K562 (cell line): ENCODE data around the gene SNX30. TPM values are rescaled to one million over a fixed set of nuclear protein-coding genes. Genes with fewer than 3 reads are reported as not detected.

Source experiments
- ATAC-seq: fragments of 200-7000 bp; cut with Tn5 transposase; 3 replicates; pipeline ENCODE4 v1.9.1; 2020; ENCODE audit warnings: moderate library complexity
- BruUV-seq: library from RNA; stranded (reverse); fragments of 400-500 nt; replicated peaks from 2 replicates; lab custom pipeline; 2021; lab: Mats Ljungman, UMichigan
- CTCF ChIA-PET: fragments of 300-600 bp; formaldehyde crosslinking; extraction: SDS; loops from one replicate; lab custom pipeline; 2021; ENCODE audit warnings: low intra/inter-chr PET ratio; lab: Yijun Ruan, JAX
- POLR2A ChIA-PET: fragments of 300-600, 350-650 bp; sonication (Branson Sonifier 250); formaldehyde crosslinking; extraction: SDS; loops from one replicate; lab custom pipeline; 2021; ENCODE audit warnings: antibody characterized with exemption, inconsistent platforms; lab: Yijun Ruan, JAX
- DNase-seq, 4 experiments: peaks; one replicate each; pipeline versions ENCODE4 v3.0.0 to v3.0.0-alpha.2; 2011 to 2018; ENCODE audit warnings: low spot score in 3 of 4, mixed read lengths in 3 of 4; ENCODE audit errors: extremely low read depth in 1 of 4
- FAIRE-seq: peaks from 2 replicates; lab custom pipeline; 2011; peaks lifted over from hg19 to GRCh38; lab: Jason Lieb, UNC
- H2AFZ ChIP-seq: 2 replicates; pipeline ENCODE4 v1.6.0; 2011; ENCODE audit warnings: low read depth, low read length, control low read depth, inconsistent platforms
- H3K27ac ChIP-seq: fragments of 200-600 bp; 3 replicates; pipeline ENCODE4 v1.8.0; 2011; ENCODE audit warnings: low read depth, mild to moderate bottlenecking, control low read depth, inconsistent platforms, low read length, moderate library complexity, mixed read lengths; ENCODE audit errors: extremely low read depth
- H3K27me3 ChIP-seq, 2 experiments: fragments of 300-600 bp in 1 of 2; 2 replicates in 1 of 2; 3 replicates in 1 of 2; pipeline versions ENCODE4 v1.6.0 to v1.8.0; 2011; ENCODE audit warnings: inconsistent platforms in 2 of 2, low read length in 2 of 2, mild to moderate bottlenecking in 1 of 2, mixed read lengths in 1 of 2, moderate library complexity in 1 of 2; ENCODE audit not compliant: control insufficient read depth in 2 of 2, insufficient read depth in 2 of 2
- H3K36me3 ChIP-seq: fragments of 300-600 bp; 3 replicates; pipeline ENCODE4 v1.8.0; 2011; ENCODE audit warnings: mild to moderate bottlenecking, low read length, inconsistent platforms; ENCODE audit not compliant: control insufficient read depth, insufficient read depth
- H3K4me1 ChIP-seq, 2 experiments: fragments of 200-600 bp in 1 of 2; replicated peaks in 1 of 2; 2 replicates in 1 of 2; 3 replicates in 1 of 2; pipeline versions ENCODE4 v1.5.1 to v1.8.0; 2011; ENCODE audit warnings: inconsistent platforms in 2 of 2, low read length in 2 of 2, mild to moderate bottlenecking in 1 of 2, mixed read lengths in 1 of 2, moderate library complexity in 1 of 2; ENCODE audit not compliant: control insufficient read depth in 2 of 2, insufficient read depth in 2 of 2
- H3K4me2 ChIP-seq: 2 replicates; pipeline ENCODE4 v1.6.1; 2011; ENCODE audit warnings: low read length, control low read depth, inconsistent platforms, mixed read lengths; ENCODE audit not compliant: insufficient read depth
- H3K4me3 ChIP-seq: fragments of 200-600 bp; sonication (generic), shearing (Covaris generic); 2 replicates; pipeline ENCODE4 v1.5.1; 2016; ENCODE audit warnings: control low read depth, inconsistent platforms
- H3K79me2 ChIP-seq: fragments of 200-600 bp; 3 replicates; pipeline ENCODE4 v1.8.0; 2011; ENCODE audit warnings: low read length, inconsistent platforms; ENCODE audit not compliant: control insufficient read depth, insufficient read depth
- H3K9ac ChIP-seq, 2 experiments: 2 replicates each; pipeline versions ENCODE4 v1.6.0 to v1.6.1; 2011; ENCODE audit warnings: low read depth in 2 of 2, low read length in 2 of 2, control low read depth in 1 of 2, inconsistent platforms in 1 of 2, mild to moderate bottlenecking in 1 of 2, mixed read lengths in 1 of 2; ENCODE audit not compliant: insufficient read depth in 1 of 2
- H3K9me1 ChIP-seq: one replicate; pipeline ENCODE4 v1.6.0; 2011; ENCODE audit warnings: inconsistent platforms, mild to moderate bottlenecking, low read length, moderate library complexity; ENCODE audit not compliant: control insufficient read depth, insufficient read depth
- H3K9me3 ChIP-seq: replicated peaks from 2 replicates; pipeline ENCODE4 v1.5.1; 2011; ENCODE audit warnings: low read depth, low read length, inconsistent platforms; ENCODE audit not compliant: control insufficient read depth, insufficient read depth
- H4K20me1 ChIP-seq: replicated peaks from 2 replicates; pipeline ENCODE4 v1.6.1; 2011; ENCODE audit warnings: low read length, inconsistent platforms, mixed read lengths; ENCODE audit not compliant: control insufficient read depth, insufficient read depth
- NFE2 ChIP-seq: IDR thresholded peaks from 2 replicates; pipeline ENCODE4 v1.6.1; 2014; ENCODE audit warnings: antibody characterized with exemption, low read depth
- ZFX ChIP-seq: sonication (generic); formaldehyde crosslinking; IDR thresholded peaks from 2 replicates; pipeline ENCODE4 v1.8.0; 2022; ENCODE audit warnings: mild to moderate bottlenecking, missing genetic modification reagents, moderate library complexity
- WGBS: fragments of 100-300 bp; shearing (Covaris generic); methylation state at CpG from one replicate; pipeline ENCODE4 v1.1.6; 2016; ENCODE audit warnings: low coverage, mixed read lengths; ENCODE audit not compliant: insufficient coverage; ENCODE audit errors: missing lambda C conversion rate; 5-methylcytosine and 5-hydroxymethylcytosine counted together
- in situ Hi-C: fragments of 300-500 bp; cut with MboI; formaldehyde crosslinking; loops from 4 replicates; pipeline ENCODE4 v1.15.0; 2018; ENCODE audit warnings: inconsistent platforms, mixed read lengths
- intact Hi-C: fragments of 100-400 bp; cut with micrococcal nuclease; formaldehyde crosslinking; loops from 2 replicates; pipeline ENCODE4 v1.14.2; 2022
- polyA plus RNA-seq, 8 experiments: library from polyadenylated mRNA; depleted of rRNA in 4 of 8; stranded (reverse) in 5 of 8; unstranded in 3 of 8; fragments of >200 nt; fragmentation: Nextera tagmentation in 2 of 8; fragmentation: Illumina TruSeq in 1 of 8; extraction: Ambion mirVana in 2 of 8; extraction: Trizol in 1 of 8; gene quantifications; 2 replicates each; pipeline versions ENCODE4 v1.2.1 to v1.2.3, GENCODE V29; 2011 to 2014; ENCODE audit warnings: inconsistent platforms in 1 of 8, missing spikeins in 1 of 8
- total RNA-seq, 7 experiments: library from RNA; depleted of rRNA in 6 of 7; stranded (reverse); fragments of >200 nt in 6 of 7; fragmentation: Illumina TruSeq in 2 of 7; extraction: Trizol in 2 of 7; gene quantifications; 2 replicates each; pipeline versions ENCODE4 v1.2.1 to v1.2.3, GENCODE V29; 2011 to 2021; ENCODE audit warnings: low replicate concordance in 1 of 7
- TF ChIP-seq, protein P1 (sequence below): fragments of 450-650 bp; IDR thresholded peaks from 2 replicates; pipeline ENCODE4 v1.6.1; 2018; ENCODE audit not compliant: partially characterized antibody

Gene SNX30
- total and polyA plus RNA-seq, 9 of the 15 experiments (the other 6 are each of a cell fraction or from before 2014, with no cell fraction given) = 0.76 to 5.9 (median 3.3) TPM

DNA sequence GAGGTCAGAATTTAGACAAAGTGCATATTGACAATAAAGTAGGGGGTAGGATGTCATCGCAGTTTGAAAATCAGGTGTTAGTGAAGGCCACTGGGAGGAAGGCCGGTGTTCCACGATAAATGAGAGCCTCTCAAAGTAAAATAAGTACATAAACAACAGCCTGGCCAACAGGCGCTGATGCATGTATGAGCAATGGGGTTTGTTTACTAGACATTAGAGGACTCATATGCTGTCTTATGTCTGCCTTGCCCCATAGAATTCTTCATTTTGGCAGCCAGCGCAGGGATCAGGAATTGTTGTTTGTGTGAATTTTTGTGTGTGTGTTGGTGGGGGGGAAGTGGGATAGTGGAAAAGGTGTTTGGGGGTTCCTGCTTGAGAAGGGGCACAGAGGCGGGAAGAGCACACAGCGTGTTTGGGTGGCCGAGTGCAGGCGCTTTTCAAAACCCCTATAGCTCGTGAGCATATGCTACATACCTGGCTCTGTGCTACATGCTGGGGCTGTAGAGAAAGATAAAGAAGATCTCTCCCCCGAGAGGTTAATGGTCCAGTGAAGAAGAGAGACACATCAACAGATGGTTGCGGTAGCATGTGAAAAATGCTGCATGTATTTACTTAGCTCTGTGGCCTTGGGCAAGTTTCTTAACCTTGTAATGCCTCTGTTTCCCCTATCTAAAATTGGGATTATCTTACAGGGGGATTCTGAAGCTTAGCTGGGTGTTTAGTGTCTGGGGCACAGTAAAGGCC lies 11.5 kb downstream of the SNX30 start:
- Histone ChIP-seq H3K9me1 (no peaks in the 10 kb centered on the region), H3K4me3 (no peak overlapping the region), H3K36me3 (no peaks in the 10 kb centered on the region), H3K4me2 (no peak overlapping the region), H3K27ac (no peak overlapping the region), H3K9me3 (no peaks in the 10 kb centered on the region), H3K4me1 (peaks cover 9 to 20% of the 10 kb centered on the region in 2 experiments; a peak in 4 of 5 replicates), H2AFZ (no peak overlapping the region), H3K27me3 (no peaks in the 10 kb centered on the region), H3K9ac (peak overlapping the region in 1 of 2 experiments; percentile 53; a peak in 1 of 4 replicates), H3K79me2 (no peaks in the 10 kb centered on the region), H4K20me1 (peaks cover 14% of the 10 kb centered on the region; the same call in 1 of the 2 replicates)
- WGBS = 36% methylated on average over 12 of the region's 12 CpGs
- intact Hi-C loops (no loop called here), in situ Hi-C loops (no loop called here)
- FAIRE-seq = no peak
- CTCF ChIA-PET = no interaction called here
- no peak for TF ChIP-seq ZFX
- TF ChIP-seq NFE2 = no peak
- TF ChIP-seq, protein P1, sequence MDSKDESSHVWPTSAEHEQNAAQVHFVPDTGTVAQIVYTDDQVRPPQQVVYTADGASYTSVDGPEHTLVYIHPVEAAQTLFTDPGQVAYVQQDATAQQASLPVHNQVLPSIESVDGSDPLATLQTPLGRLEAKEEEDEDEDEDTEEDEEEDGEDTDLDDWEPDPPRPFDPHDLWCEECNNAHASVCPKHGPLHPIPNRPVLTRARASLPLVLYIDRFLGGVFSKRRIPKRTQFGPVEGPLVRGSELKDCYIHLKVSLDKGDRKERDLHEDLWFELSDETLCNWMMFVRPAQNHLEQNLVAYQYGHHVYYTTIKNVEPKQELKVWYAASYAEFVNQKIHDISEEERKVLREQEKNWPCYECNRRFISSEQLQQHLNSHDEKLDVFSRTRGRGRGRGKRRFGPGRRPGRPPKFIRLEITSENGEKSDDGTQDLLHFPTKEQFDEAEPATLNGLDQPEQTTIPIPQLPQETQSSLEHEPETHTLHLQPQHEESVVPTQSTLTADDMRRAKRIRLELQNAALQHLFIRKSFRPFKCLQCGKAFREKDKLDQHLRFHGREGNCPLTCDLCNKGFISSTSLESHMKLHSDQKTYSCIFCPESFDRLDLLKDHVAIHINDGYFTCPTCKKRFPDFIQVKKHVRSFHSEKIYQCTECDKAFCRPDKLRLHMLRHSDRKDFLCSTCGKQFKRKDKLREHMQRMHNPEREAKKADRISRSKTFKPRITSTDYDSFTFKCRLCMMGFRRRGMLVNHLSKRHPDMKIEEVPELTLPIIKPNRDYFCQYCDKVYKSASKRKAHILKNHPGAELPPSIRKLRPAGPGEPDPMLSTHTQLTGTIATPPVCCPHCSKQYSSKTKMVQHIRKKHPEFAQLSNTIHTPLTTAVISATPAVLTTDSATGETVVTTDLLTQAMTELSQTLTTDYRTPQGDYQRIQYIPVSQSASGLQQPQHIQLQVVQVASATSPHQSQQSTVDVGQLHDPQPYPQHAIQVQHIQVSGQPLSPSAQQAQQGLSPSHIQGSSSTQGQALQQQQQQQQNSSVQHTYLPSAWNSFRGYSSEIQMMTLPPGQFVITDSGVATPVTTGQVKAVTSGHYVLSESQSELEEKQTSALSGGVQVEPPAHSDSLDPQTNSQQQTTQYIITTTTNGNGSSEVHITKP = peak; percentile 19
- no peak for DNase-seq
- no TSS peak for BruUV-seq
- ATAC-seq = peak; percentile 42
- POLR2A ChIA-PET = interaction anchor here (1.0 to 1.2 kb wide), 2 partner anchors 9 to 17 kb away, joined by 3 read pairs; no protein-coding TSS in a partner anchor
